Measurements from ENCODE around the gene WDR27. TPM values are rescaled to one million over a fixed set of nuclear protein-coding genes. Genes with fewer than 3 reads are reported as not detected.

The WDR27 gene
- total RNA-seq, 5 donors from 2014 or later (not counting 1 experiment from before 2014, with no cell fraction given) = 39.7 to 71.5 (median 52.5) TPM

DNA sequence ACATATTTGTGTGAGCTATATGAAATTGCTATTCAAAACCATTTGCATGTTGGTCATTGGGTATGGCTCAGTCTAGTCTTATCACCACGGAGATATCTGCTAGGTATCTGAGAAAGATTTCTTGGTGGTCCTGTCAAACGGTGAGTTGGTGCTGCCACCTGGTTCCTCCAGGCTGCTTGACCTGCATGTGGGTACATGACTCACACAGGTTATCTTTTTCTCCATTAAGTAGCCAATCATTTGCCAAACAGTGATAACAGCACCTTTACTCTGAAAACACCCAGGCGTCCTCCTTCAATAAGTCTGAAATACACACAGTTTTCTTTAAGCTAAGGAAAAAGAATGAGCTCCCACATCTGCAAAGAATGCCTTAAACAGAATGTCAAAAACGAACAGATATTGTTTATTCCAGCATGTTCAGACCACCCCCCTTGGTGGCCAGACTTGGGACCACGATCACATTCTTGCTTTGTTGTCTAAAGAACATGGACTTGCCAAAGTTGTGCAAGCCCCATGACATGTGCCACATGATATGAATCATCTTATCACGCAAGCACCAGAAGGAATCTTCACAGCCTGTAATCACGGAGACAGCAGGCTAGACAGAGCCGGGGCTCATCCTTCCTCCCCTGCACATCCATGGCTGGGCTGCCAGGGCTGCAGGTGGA lies 247.5 kb downstream of the WDR27 start:
- Mint-ChIP-seq H3K36me3 (peaks cover 4% of the 10 kb centered on the region), H3K9me3 (peaks cover 0 to 7% (median 0%) of the 10 kb centered on the region in 3 donors), H3K27ac (no peak overlapping the region), H3K4me3 (no peak overlapping the region), H3K4me1 (no peaks in the 10 kb centered on the region), H3K27me3 (no peaks in the 10 kb centered on the region)
- Histone ChIP-seq H3K9me3 (no peaks in the 10 kb centered on the region), H3K27me3 (replicated peaks in 1 of 2; ENCODE audit: control insufficient read depth in 2 of 2, extremely low read depth in 1 of 2, insufficient read depth in 2 of 2, low read length in 1 of 2) (no peaks in the 10 kb centered on the region), H3K36me3 (ENCODE audit: control insufficient read depth in 2 of 2, extremely low read depth in 1 of 2, insufficient read depth in 1 of 2, low read length in 1 of 2) (no peaks in the 10 kb centered on the region), H3K4me1 (ENCODE audit: control insufficient read depth in 1 of 2, extremely low read depth in 1 of 2, insufficient read depth in 2 of 2, low read length in 2 of 2) (no peaks in the 10 kb centered on the region), H3K27ac (ENCODE audit: low read length) (no peak overlapping the region), H3K4me3 (ENCODE audit: control insufficient read depth in 1 of 2, extremely low read depth in 1 of 2, low read length in 1 of 2) (no peak overlapping the region)
- ChIA-PET CTCF (no interaction called here), POLR2A (no interaction called here)
- DNase-seq (no peak), ATAC-seq (replicated peaks in 1 of 4) (no peak)
- whole genome bisulfite sequencing (ENCODE audit: insufficient coverage) = 76% methylated on average over 6 of the region's 8 CpGs

- Mint-ChIP-seq H3K9me3 (no peaks in the 10 kb centered on the region), H3K4me1 (no peaks in the 10 kb centered on the region), H3K27me3 (no peaks in the 10 kb centered on the region), H3K27ac (no peak overlapping the region), H3K4me3 (no peak overlapping the region), H3K36me3 (no peaks in the 10 kb centered on the region)
- CTCF ChIA-PET = no interaction called here
- Histone ChIP-seq H3K9me3 (no peaks in the 10 kb centered on the region), H3K4me1 (ENCODE audit: control insufficient read depth in 1 of 2, extremely low read depth in 1 of 2, insufficient read depth in 2 of 2, low read length in 2 of 2) (no peaks in the 10 kb centered on the region), H3K27me3 (replicated peaks in 1 of 2; ENCODE audit: control insufficient read depth in 2 of 2, extremely low read depth in 1 of 2, insufficient read depth in 2 of 2, low read length in 1 of 2) (peaks cover 0 to 4% of the 10 kb centered on the region in 2 experiments), H3K36me3 (ENCODE audit: control insufficient read depth in 2 of 2, extremely low read depth in 1 of 2, insufficient read depth in 1 of 2, low read length in 1 of 2) (no peaks in the 10 kb centered on the region), H3K27ac (ENCODE audit: low read length) (no peak overlapping the region), H3K4me3 (ENCODE audit: control insufficient read depth in 1 of 2, extremely low read depth in 1 of 2, low read length in 1 of 2) (no peak overlapping the region)
- no peak for ATAC-seq (replicated peaks in 1 of 4)
- POLR2A ChIA-PET = no interaction called here
- DNase-seq = no peak
- 95% methylated on average over 4 of the region's 11 CpGs for WGBS (ENCODE audit: insufficient coverage)
These were observed 248.8 kb downstream of the WDR27 start for GRCh38 chr6:169452869-169453620.

DNA sequence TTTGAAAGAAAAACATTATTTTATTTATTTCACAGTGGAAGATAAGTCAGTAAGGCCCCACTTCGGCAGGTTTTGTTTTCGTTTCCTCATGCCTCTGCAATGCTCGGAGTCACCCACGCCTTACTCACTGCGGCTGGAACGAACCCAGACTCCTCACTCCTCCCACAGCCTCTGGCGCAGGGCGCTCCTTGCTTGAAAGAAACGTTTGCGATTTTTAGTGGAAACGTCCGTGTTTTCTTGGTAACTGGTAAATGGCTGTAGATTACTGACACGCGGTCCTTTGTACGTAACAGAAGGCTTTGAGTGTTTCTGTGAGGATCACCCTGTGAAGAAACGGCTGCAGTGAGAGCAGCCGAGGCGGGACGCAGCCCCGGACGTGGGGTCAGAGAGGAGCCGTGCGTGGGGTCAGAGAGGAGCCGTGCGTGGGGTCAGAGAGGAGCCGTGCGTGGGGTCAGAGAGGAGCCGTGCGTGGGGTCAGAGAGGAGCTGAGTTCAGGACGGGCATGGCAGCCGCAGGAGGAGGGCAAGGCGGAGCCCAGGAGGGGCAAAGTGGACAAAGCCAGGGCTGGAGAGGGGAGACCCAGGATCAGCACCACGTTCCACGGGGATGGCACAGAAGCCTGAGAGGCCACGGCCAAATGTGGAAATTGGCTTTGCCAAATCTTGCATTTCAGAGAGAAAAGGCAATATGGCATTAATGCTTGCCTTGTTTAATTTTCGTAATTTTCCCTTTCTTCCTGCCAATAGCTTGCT lies 249.5 kb downstream of the WDR27 start:
- no peaks in the 10 kb centered on the region for H3K9me3 ChIP-seq
- Mint-ChIP-seq H3K27me3 (no peaks in the 10 kb centered on the region), H3K9me3 (no peaks in the 10 kb centered on the region), H3K4me3 (no peak overlapping the region), H3K36me3 (no peaks in the 10 kb centered on the region), H3K4me1 (no peaks in the 10 kb centered on the region), H3K27ac (no peak overlapping the region)
- DNase-seq (no peak), ATAC-seq (replicated peaks in 1 of 4) (no peak)
- H3K4me3 ChIP-seq (ENCODE audit: control insufficient read depth in 1 of 2, extremely low read depth in 1 of 2, low read length in 1 of 2) = no peak overlapping the region
- H3K36me3 ChIP-seq (ENCODE audit: control insufficient read depth in 2 of 2, extremely low read depth in 1 of 2, insufficient read depth in 1 of 2, low read length in 1 of 2) = no peaks in the 10 kb centered on the region
- ChIA-PET POLR2A (no interaction called here), CTCF (no interaction called here)
- peaks cover 0 to 4% of the 10 kb centered on the region in 2 experiments for H3K27me3 ChIP-seq (replicated peaks in 1 of 2; ENCODE audit: control insufficient read depth in 2 of 2, extremely low read depth in 1 of 2, insufficient read depth in 2 of 2, low read length in 1 of 2)
- no peaks in the 10 kb centered on the region for H3K4me1 ChIP-seq (ENCODE audit: control insufficient read depth in 1 of 2, extremely low read depth in 1 of 2, insufficient read depth in 2 of 2, low read length in 2 of 2)
- no peak overlapping the region for H3K27ac ChIP-seq (ENCODE audit: low read length)
- 93% methylated on average over 21 of the region's 36 CpGs for WGBS (ENCODE audit: insufficient coverage)

GRCh38 chr6:169451065-169451838 lies 250.6 kb downstream of the WDR27 start:
- H3K9me3 Mint-ChIP-seq = no peaks in the 10 kb centered on the region
- no peaks in the 10 kb centered on the region for H3K36me3 ChIP-seq (ENCODE audit: control insufficient read depth in 2 of 2, extremely low read depth in 1 of 2, insufficient read depth in 1 of 2, low read length in 1 of 2)
- no peaks in the 10 kb centered on the region for H3K27me3 Mint-ChIP-seq
- H3K27ac ChIP-seq (ENCODE audit: low read length) = no peak overlapping the region
- H3K4me1 ChIP-seq (ENCODE audit: control insufficient read depth in 1 of 2, extremely low read depth in 1 of 2, insufficient read depth in 2 of 2, low read length in 2 of 2) = no peaks in the 10 kb centered on the region
- no peaks in the 10 kb centered on the region for H3K9me3 ChIP-seq
- no peaks in the 10 kb centered on the region for H3K4me1 Mint-ChIP-seq
- 89% methylated on average over 3 of the region's 14 CpGs for WGBS (ENCODE audit: insufficient coverage)
- H3K36me3 Mint-ChIP-seq = no peaks in the 10 kb centered on the region
- ChIA-PET POLR2A (no interaction called here), CTCF (no interaction called here)
- peaks cover 0 to 4% of the 10 kb centered on the region in 2 experiments for H3K27me3 ChIP-seq (replicated peaks in 1 of 2; ENCODE audit: control insufficient read depth in 2 of 2, extremely low read depth in 1 of 2, insufficient read depth in 2 of 2, low read length in 1 of 2)
- DNase-seq = no peak
- no peak for ATAC-seq (replicated peaks in 1 of 4)
- no peak overlapping the region for H3K27ac Mint-ChIP-seq
- no peak overlapping the region for H3K4me3 ChIP-seq (ENCODE audit: control insufficient read depth in 1 of 2, extremely low read depth in 1 of 2, low read length in 1 of 2)
- no peak overlapping the region for H3K4me3 Mint-ChIP-seq

- Mint-ChIP-seq H3K36me3 (no peaks in the 10 kb centered on the region), H3K4me3 (no peak overlapping the region), H3K4me1 (no peaks in the 10 kb centered on the region), H3K9me3 (no peaks in the 10 kb centered on the region), H3K27ac (no peak overlapping the region), H3K27me3 (no peaks in the 10 kb centered on the region)
- no peak overlapping the region for H3K27ac ChIP-seq (ENCODE audit: low read length)
- H3K4me1 ChIP-seq (ENCODE audit: control insufficient read depth in 1 of 2, extremely low read depth in 1 of 2, insufficient read depth in 2 of 2, low read length in 2 of 2) = no peaks in the 10 kb centered on the region
- 97% methylated on average over 6 of the region's 12 CpGs for WGBS (ENCODE audit: insufficient coverage)
- POLR2A ChIA-PET = no interaction called here
- no peaks in the 10 kb centered on the region for H3K9me3 ChIP-seq
- H3K36me3 ChIP-seq (ENCODE audit: control insufficient read depth in 2 of 2, extremely low read depth in 1 of 2, insufficient read depth in 1 of 2, low read length in 1 of 2) = no peaks in the 10 kb centered on the region
- DNase-seq (no peak), ATAC-seq (replicated peaks in 1 of 4) (no peak)
- no peak overlapping the region for H3K4me3 ChIP-seq (ENCODE audit: control insufficient read depth in 1 of 2, extremely low read depth in 1 of 2, low read length in 1 of 2)
- CTCF ChIA-PET = interaction anchor here in 1 of 2 donors (0.6 kb wide), 1 partner anchor 26 kb away, joined by 3 read pairs; no protein-coding TSS in a partner anchor
- peaks cover 0 to 4% of the 10 kb centered on the region in 2 experiments for H3K27me3 ChIP-seq (replicated peaks in 1 of 2; ENCODE audit: control insufficient read depth in 2 of 2, extremely low read depth in 1 of 2, insufficient read depth in 2 of 2, low read length in 1 of 2)
These were observed 251.7 kb downstream of the WDR27 start for GRCh38 chr6:169450097-169450496.

DNA sequence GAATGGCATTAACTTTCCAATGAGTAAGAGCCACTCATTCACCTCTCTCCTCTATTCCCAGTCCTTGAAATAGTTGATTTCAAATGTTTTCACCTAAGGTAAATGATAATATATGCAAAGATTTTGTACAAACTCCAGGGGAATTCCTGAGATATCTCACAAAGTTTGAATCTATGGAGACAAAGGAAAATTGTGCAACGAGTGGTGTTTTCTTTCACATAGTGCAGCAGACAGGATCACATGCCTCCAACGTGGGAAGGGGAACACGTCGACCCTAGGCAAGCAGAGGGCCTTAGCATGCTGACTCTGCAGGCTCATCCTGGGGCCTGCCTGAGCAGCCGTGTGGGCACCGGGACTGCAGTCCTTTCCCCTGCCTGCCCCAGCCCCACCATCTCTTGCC lies 252.6 kb downstream of the WDR27 start:
- Mint-ChIP-seq H3K4me1 (no peaks in the 10 kb centered on the region), H3K27ac (no peak overlapping the region), H3K4me3 (no peak overlapping the region), H3K9me3 (no peaks in the 10 kb centered on the region), H3K27me3 (peaks cover 0 to 5% of the 10 kb centered on the region in 2 donors), H3K36me3 (no peaks in the 10 kb centered on the region)
- Histone ChIP-seq H3K4me1 (ENCODE audit: control insufficient read depth in 1 of 2, extremely low read depth in 1 of 2, insufficient read depth in 2 of 2, low read length in 2 of 2) (no peaks in the 10 kb centered on the region), H3K4me3 (ENCODE audit: control insufficient read depth in 1 of 2, extremely low read depth in 1 of 2, low read length in 1 of 2) (no peak overlapping the region), H3K27me3 (replicated peaks in 1 of 2; ENCODE audit: control insufficient read depth in 2 of 2, extremely low read depth in 1 of 2, insufficient read depth in 2 of 2, low read length in 1 of 2) (peaks cover 0 to 6% of the 10 kb centered on the region in 2 experiments), H3K27ac (ENCODE audit: low read length) (no peak overlapping the region), H3K36me3 (ENCODE audit: control insufficient read depth in 2 of 2, extremely low read depth in 1 of 2, insufficient read depth in 1 of 2, low read length in 1 of 2) (no peaks in the 10 kb centered on the region), H3K9me3 (no peaks in the 10 kb centered on the region)
- ChIA-PET POLR2A (no interaction called here), CTCF (no interaction called here)
- DNase-seq = no peak
- no peak for ATAC-seq (replicated peaks in 1 of 4)
- 96% methylated on average over 4 of the region's 6 CpGs for WGBS (ENCODE audit: insufficient coverage)
